HG02852 (cell line): ENCODE measurements around the gene HNRNPUL2.

Experiments used
- ATAC-seq: cut with Tn5 transposase; IDR thresholded peaks from one replicate; pipeline ENCODE4 v1.9.1; 2021; ENCODE audit warnings: mild to moderate bottlenecking, moderate library complexity; ENCODE audit not compliant: unreplicated experiment

Gene HNRNPUL2

GRCh38 chr11:62727872-62728170 lies 564 bp upstream of the HNRNPUL2 start:
- ATAC-seq = peak; percentile 39

- peak; percentile 14 for ATAC-seq
Measured at GRCh38 chr11:62726915-62727164, 417 bp downstream of the HNRNPUL2 start.

- ATAC-seq = no peak
Measured at GRCh38 chr11:62726156-62726914, 922 bp downstream of the HNRNPUL2 start.

- ATAC-seq = no peak
Measured at GRCh38 chr11:62725646-62726045, 1.6 kb downstream of the HNRNPUL2 start.

GRCh38 chr11:62724171-62724570 lies 3.1 kb downstream of the HNRNPUL2 start:
- no peak for ATAC-seq

- ATAC-seq = no peak
Measured at GRCh38 chr11:62721994-62722393, 5.3 kb downstream of the HNRNPUL2 start.

GRCh38 chr11:62719302-62719978 lies 7.8 kb downstream of the HNRNPUL2 start:
- no peak for ATAC-seq

- no peak for ATAC-seq
Measured at GRCh38 chr11:62716816-62717215, 10.4 kb downstream of the HNRNPUL2 start.

- no peak for ATAC-seq
Measured at GRCh38 chr11:62716206-62716605, 11.1 kb downstream of the HNRNPUL2 start.

- no peak for ATAC-seq
Measured at GRCh38 chr11:62715150-62716130, 11.8 kb downstream of the HNRNPUL2 start.

GRCh38 chr11:62713343-62713742 lies 13.9 kb downstream of the HNRNPUL2 start:
- no peak for ATAC-seq

GRCh38 chr11:62712861-62713260 lies 14.4 kb downstream of the HNRNPUL2 start:
- no peak for ATAC-seq

GRCh38 chr11:62712276-62712812 lies 14.9 kb downstream of the HNRNPUL2 start:
- no peak for ATAC-seq

GRCh38 chr11:62710001-62710345 lies 17.3 kb downstream of the HNRNPUL2 start:
- ATAC-seq = no peak

- ATAC-seq = peak; percentile 75
Measured at GRCh38 chr11:62709247-62710000, 17.8 kb downstream of the HNRNPUL2 start.

- no peak for ATAC-seq
Measured at GRCh38 chr11:62708793-62709192, 18.5 kb downstream of the HNRNPUL2 start.

GRCh38 chr11:62708392-62708791 lies 18.9 kb downstream of the HNRNPUL2 start:
- ATAC-seq = no peak

GRCh38 chr11:62707277-62707861 lies 19.9 kb downstream of the HNRNPUL2 start, which contains the start of the genes BSCL2 and GNG3:
Gene BSCL2, minus strand, starts transcription at chr11:62707424. Its CDS starts 229 bp downstream, at chr11:62707195.
Gene GNG3, plus strand, starts transcription at chr11:62707676. Its CDS starts 620 bp downstream, at chr11:62708296.
- ATAC-seq = no peak

- ATAC-seq = no peak
Measured at GRCh38 chr11:62706850-62707247, 20.4 kb downstream of the HNRNPUL2 start.
